Measurements from ENCODE around the gene SAMD14. TPM values are rescaled to one million over a fixed set of nuclear protein-coding genes. Genes with fewer than 3 reads are reported as not detected.

SAMD14 gene
- total RNA-seq, 2 experiments from 2014 or later: 0.59 TPM; not detected in 1

DNA sequence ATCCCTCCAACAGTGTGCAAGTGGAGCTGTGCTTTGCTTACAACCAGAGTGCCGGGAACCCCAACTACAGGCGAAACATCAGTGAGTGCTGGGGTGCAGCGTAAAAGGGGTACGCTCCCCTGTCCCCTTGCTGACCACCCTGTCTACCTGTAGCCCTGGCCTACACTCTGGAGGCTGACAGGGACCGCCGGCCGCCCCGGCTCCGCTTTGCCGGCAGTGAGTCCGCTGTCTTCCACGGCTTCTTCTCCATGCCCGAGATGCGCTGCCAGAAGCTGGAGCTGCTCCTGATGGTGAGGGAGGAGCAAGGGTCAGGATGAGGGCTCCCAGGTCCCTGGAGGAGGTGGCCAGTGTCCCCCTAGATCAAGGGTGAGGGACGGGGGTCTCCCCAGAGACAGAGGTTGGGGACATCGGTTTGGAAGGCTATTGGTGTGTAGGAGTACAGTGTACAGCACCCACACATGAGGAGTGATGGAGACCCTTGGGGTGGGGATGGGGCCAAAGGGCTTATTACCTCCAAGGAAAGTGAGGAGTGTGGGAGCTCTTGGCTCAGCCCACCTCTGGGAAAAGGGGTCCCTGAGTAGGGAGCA lies 54.4 kb downstream of the SAMD14 start:
- ChIA-PET CTCF (ENCODE audit: unreplicated experiment) (no interaction called here), POLR2A (no interaction called here)
- Histone ChIP-seq H4K20me1 (ENCODE audit: insufficient read depth, low read length) (no peaks in the 10 kb centered on the region), H3K36me3 (ENCODE audit: insufficient read depth, low read length) (peaks cover 44% of the 10 kb centered on the region), H3K27ac (ENCODE audit: low read depth, low read length, poor library complexity, severe bottlenecking) (no peak overlapping the region), H3K4me2 (ENCODE audit: low read length) (no peak overlapping the region), H3K79me2 (ENCODE audit: insufficient read depth, low read depth, low read length) (no peaks in the 10 kb centered on the region), H3K4me1 (ENCODE audit: insufficient read depth, low read length, poor library complexity, severe bottlenecking) (peaks cover 43% of the 10 kb centered on the region), H3K4me3 (ENCODE audit: low read depth, low read length, poor library complexity, severe bottlenecking) (no peak overlapping the region), H2AFZ (ENCODE audit: low read length) (no peak overlapping the region), H3K9me3 (ENCODE audit: low read length) (no peaks in the 10 kb centered on the region), H3K9me2 (ENCODE audit: insufficient read depth, low read length) (no peaks in the 10 kb centered on the region)
- intact Hi-C loops (cut with micrococcal nuclease; ENCODE audit: unreplicated experiment): no loop called here
- BruUV-seq (replicated peaks): no TSS peak
- DNase-seq (ENCODE audit: low spot score): no peak
- no peak for TF ChIP-seq EZH2phosphoT487 (IDR thresholded peaks at IDR 0.05; ENCODE audit: borderline replicate concordance, low read depth, low read length)
- TF ChIP-seq, protein P1, sequence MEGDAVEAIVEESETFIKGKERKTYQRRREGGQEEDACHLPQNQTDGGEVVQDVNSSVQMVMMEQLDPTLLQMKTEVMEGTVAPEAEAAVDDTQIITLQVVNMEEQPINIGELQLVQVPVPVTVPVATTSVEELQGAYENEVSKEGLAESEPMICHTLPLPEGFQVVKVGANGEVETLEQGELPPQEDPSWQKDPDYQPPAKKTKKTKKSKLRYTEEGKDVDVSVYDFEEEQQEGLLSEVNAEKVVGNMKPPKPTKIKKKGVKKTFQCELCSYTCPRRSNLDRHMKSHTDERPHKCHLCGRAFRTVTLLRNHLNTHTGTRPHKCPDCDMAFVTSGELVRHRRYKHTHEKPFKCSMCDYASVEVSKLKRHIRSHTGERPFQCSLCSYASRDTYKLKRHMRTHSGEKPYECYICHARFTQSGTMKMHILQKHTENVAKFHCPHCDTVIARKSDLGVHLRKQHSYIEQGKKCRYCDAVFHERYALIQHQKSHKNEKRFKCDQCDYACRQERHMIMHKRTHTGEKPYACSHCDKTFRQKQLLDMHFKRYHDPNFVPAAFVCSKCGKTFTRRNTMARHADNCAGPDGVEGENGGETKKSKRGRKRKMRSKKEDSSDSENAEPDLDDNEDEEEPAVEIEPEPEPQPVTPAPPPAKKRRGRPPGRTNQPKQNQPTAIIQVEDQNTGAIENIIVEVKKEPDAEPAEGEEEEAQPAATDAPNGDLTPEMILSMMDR (conservative IDR thresholded peaks at IDR 0.05; ENCODE audit: low read length): no peak

DNA sequence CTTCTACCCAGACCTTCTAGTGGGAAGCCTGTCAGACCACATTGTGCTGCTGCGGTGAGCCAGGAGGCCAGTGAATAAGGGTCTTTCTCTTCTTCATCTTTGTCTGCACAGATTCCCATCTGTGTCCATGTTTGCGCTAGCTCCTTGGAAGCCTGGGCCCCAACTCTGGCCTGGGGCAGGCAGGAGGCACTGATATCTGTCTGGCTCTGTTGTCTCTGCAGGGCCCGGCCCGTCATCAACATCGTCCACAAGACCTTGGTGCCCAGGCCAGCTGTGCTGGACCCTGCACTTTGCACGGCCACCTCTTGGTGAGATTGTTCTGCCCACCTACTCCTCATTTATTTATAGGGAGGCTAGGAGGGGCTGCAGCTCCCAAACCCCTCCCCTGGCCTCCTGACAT lies 55.7 kb downstream of the SAMD14 start:
- intact Hi-C loops (cut with micrococcal nuclease; ENCODE audit: unreplicated experiment): no loop called here
- H3K79me2 ChIP-seq (ENCODE audit: insufficient read depth, low read depth, low read length): no peaks in the 10 kb centered on the region
- CTCF ChIA-PET (ENCODE audit: unreplicated experiment): interaction anchor here (0.7 kb wide), 1 partner anchor 20 kb away, joined by 3 read pairs; no protein-coding TSS in a partner anchor
- no peaks in the 10 kb centered on the region for H3K9me3 ChIP-seq (ENCODE audit: low read length)
- no peak for DNase-seq (ENCODE audit: low spot score)
- H3K36me3 ChIP-seq (ENCODE audit: insufficient read depth, low read length): peaks cover 43% of the 10 kb centered on the region
- H3K4me3 ChIP-seq (ENCODE audit: low read depth, low read length, poor library complexity, severe bottlenecking): no peak overlapping the region
- H3K27ac ChIP-seq (ENCODE audit: low read depth, low read length, poor library complexity, severe bottlenecking): no peak overlapping the region
- peaks cover 30% of the 10 kb centered on the region for H3K4me1 ChIP-seq (ENCODE audit: insufficient read depth, low read length, poor library complexity, severe bottlenecking)
- POLR2A ChIA-PET: interaction anchor here (1.4 kb wide), 1 partner anchor 10 kb away, joined by 3 read pairs; no protein-coding TSS in a partner anchor
- TF ChIP-seq EZH2phosphoT487 (IDR thresholded peaks at IDR 0.05; ENCODE audit: borderline replicate concordance, low read depth, low read length): no peak
- TF ChIP-seq, protein P1 (conservative IDR thresholded peaks at IDR 0.05; ENCODE audit: low read length): no peak
- H3K4me2 ChIP-seq (ENCODE audit: low read length): no peak overlapping the region
- H3K9me2 ChIP-seq (ENCODE audit: insufficient read depth, low read length): no peaks in the 10 kb centered on the region
- H4K20me1 ChIP-seq (ENCODE audit: insufficient read depth, low read length): no peaks in the 10 kb centered on the region
- BruUV-seq (replicated peaks): no TSS peak
- H2AFZ ChIP-seq (ENCODE audit: low read length): no peak overlapping the region

DNA sequence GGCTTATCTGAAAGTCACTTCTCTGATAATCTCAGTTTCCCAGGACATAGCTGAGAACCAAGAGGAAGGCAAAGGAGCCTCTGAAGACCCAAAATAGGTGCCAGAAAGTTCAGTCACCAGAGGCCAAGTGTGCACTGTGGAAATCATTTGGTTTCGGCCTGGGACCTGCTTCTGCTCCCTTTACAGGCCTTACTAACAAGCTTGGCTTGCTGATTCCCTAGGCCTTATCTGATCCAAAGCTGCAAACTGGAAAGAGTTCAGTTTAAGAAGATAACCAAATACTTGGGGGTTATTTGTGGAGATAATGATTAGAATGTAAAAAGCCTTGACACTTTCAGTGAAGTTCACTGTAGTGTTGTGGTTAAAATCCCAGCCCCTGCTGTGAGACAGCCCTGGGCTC lies 57.0 kb downstream of the SAMD14 start:
- TF ChIP-seq EZH2phosphoT487 (IDR thresholded peaks at IDR 0.05; ENCODE audit: borderline replicate concordance, low read depth, low read length): no peak
- TF ChIP-seq, protein P1 (conservative IDR thresholded peaks at IDR 0.05; ENCODE audit: low read length): no peak
- H3K4me1 ChIP-seq (ENCODE audit: insufficient read depth, low read length, poor library complexity, severe bottlenecking): peaks cover 25% of the 10 kb centered on the region
- H3K9me3 ChIP-seq (ENCODE audit: low read length): no peaks in the 10 kb centered on the region
- ChIA-PET CTCF (ENCODE audit: unreplicated experiment) (interaction anchor here (1.7 kb wide), 1 partner anchor 21 kb away, joined by 8 read pairs; the partner anchor contains the start of gene PDK2), POLR2A (interaction anchor here (1.4 kb wide), 1 partner anchor 11 kb away, joined by 3 read pairs; no protein-coding TSS in a partner anchor)
- no peak overlapping the region for H2AFZ ChIP-seq (ENCODE audit: low read length)
- no peak overlapping the region for H3K4me2 ChIP-seq (ENCODE audit: low read length)
- no peak overlapping the region for H3K27ac ChIP-seq (ENCODE audit: low read depth, low read length, poor library complexity, severe bottlenecking)
- H3K9me2 ChIP-seq (ENCODE audit: insufficient read depth, low read length): no peaks in the 10 kb centered on the region
- no peak overlapping the region for H3K4me3 ChIP-seq (ENCODE audit: low read depth, low read length, poor library complexity, severe bottlenecking)
- peaks cover 37% of the 10 kb centered on the region for H3K36me3 ChIP-seq (ENCODE audit: insufficient read depth, low read length)
- BruUV-seq (replicated peaks): no TSS peak
- no peaks in the 10 kb centered on the region for H3K79me2 ChIP-seq (ENCODE audit: insufficient read depth, low read depth, low read length)
- no peaks in the 10 kb centered on the region for H4K20me1 ChIP-seq (ENCODE audit: insufficient read depth, low read length)
- DNase-seq (ENCODE audit: low spot score): no peak
- intact Hi-C loops (cut with micrococcal nuclease; ENCODE audit: unreplicated experiment): no loop called here

Data from OCI-LY7 (cell line).